Activated CD8-positive, alpha-beta memory T cell treated with anti-CD3 and anti-CD28 coated beads for 36 hours (primary cell): ENCODE data around the gene ZNF76. TPM values are rescaled to one million over a fixed set of nuclear protein-coding genes. Genes with fewer than 3 reads are reported as not detected.

Source experiments
- CTCF ChIA-PET: fragments of 350-600 bp; sonication (Branson Sonifier 250); formaldehyde crosslinking; loops from one replicate; lab custom pipeline; 2021; ENCODE audit warnings: antibody characterized with exemption; lab: Charles Lee
- POLR2A ChIA-PET: fragments of 350-600 bp; sonication (Branson Sonifier 250); formaldehyde crosslinking; loops from one replicate; lab custom pipeline; 2021; ENCODE audit warnings: antibody characterized with exemption; lab: Charles Lee
- total RNA-seq, 2 experiments: library from RNA; stranded (reverse); gene quantifications; one replicate each; pipeline ENCODE4 v1.2.3, GENCODE V29; 2021

The ZNF76 gene
- total RNA-seq, 2 experiments from 2014 or later: 33.0 to 33.7 TPM

DNA sequence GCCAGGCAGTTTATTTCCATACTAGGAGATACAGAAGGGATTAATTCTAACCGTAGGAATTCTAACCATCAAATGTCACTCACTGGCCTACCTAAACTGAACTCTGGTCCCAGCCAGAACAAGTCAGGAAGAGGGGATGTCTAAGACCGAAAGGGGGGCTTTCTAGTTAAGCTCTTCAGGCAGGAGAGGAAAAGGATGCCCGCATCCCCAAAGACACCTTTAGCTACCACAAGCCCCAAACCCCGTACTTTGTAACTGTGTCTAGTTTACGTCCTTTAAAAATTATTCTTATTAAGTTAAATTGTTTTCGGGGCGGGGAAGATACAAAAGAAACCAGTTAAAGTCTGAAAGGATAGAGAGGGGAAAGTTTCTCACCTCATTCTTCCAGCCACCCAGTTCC is 1.2 kb upstream of the ZNF76 start:
- CTCF ChIA-PET: interaction anchor here (1.1 to 1.7 kb wide), 5 partner anchors 9 to 213 kb away, joined by 3 to 8 read pairs (median 4); no protein-coding TSS in a partner anchor
- POLR2A ChIA-PET: interaction anchor here (0.6 to 1.9 kb wide), 5 partner anchors 40 to 932 kb away, joined by 3 to 5 read pairs (median 5); partner anchors contain the start of genes ANKS1A, RPL10A and TAF11

DNA sequence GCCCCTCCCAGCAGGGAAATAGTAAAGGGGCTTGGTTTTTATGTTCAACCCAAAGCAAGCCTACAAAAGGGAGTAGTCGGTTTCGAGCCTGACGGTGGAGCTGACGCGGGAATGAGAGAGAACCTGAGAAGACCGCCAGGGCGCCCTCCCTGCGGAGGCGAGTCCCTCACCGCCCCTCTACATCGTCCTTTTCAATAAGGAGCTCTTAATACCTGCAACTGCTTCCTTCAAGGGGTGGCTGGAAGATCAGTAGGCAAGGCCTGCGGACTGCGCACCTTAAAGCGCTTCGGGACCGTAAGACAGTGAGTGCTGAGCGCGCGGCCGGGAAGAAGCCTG is 709 bp upstream of the ZNF76 start:
- ChIA-PET CTCF (interaction anchor here (1.0 to 1.7 kb wide), 7 partner anchors 10 to 212 kb away, joined by 3 to 8 read pairs (median 4); no protein-coding TSS in a partner anchor), POLR2A (interaction anchor here (0.7 to 1.9 kb wide), 5 partner anchors 40 to 370 kb away, joined by 3 to 5 read pairs (median 5); partner anchors contain the start of genes ANKS1A, FANCE, RPL10A and TAF11)

DNA sequence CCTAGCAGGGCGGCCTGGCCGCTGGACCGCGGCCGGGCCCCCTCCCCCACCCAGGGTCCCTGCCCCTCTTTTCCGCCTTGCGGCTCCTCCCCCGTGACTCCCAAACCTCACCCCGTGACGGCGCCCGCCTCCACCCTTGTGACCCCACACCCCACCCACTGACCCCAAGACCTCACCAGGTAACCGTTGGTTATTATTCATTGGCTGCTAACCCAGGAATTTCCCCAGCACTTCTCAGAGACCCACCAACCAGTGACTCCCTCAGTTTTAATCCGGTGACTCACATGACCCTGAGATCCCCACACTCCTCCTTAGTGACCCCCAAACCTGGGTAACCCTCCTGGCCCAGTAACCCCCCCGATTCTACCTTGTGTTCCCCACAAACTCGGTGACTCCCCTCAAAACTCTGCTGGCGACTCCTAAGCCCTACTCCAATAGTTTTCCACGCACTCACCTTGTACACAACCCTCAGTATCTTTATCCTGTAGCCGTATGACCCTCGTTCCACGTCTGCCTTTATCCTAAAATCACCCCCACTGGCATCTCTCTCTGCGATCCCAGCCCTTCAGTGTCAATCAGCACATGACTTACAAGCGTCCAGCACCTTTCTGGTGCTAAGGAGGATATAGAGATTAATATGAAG is 534 bp downstream of the ZNF76 start:
- CTCF ChIA-PET: interaction anchor here (1.0 to 1.7 kb wide), 3 partner anchors 45 to 114 kb away, joined by 3 to 5 read pairs (median 3); no protein-coding TSS in a partner anchor

GRCh38 chr6:35260591-35261570 is 1.3 kb downstream of the ZNF76 start:
- POLR2A ChIA-PET: no interaction called here
- CTCF ChIA-PET: interaction anchor here (1.2 kb wide), 1 partner anchor 44 kb away, joined by 3 read pairs; no protein-coding TSS in a partner anchor

More for the DNA sequence above, 534 bp downstream of the ZNF76 start:
- POLR2A ChIA-PET: interaction anchor here (1.0 to 1.9 kb wide), 3 partner anchors 52 to 208 kb away, joined by 3 to 5 read pairs (median 5); partner anchors contain the start of genes FANCE and RPL10A

- ChIA-PET POLR2A (no interaction called here), CTCF (no interaction called here)
Measured at GRCh38 chr6:35262596-35262995, 3.1 kb downstream of the ZNF76 start.

DNA sequence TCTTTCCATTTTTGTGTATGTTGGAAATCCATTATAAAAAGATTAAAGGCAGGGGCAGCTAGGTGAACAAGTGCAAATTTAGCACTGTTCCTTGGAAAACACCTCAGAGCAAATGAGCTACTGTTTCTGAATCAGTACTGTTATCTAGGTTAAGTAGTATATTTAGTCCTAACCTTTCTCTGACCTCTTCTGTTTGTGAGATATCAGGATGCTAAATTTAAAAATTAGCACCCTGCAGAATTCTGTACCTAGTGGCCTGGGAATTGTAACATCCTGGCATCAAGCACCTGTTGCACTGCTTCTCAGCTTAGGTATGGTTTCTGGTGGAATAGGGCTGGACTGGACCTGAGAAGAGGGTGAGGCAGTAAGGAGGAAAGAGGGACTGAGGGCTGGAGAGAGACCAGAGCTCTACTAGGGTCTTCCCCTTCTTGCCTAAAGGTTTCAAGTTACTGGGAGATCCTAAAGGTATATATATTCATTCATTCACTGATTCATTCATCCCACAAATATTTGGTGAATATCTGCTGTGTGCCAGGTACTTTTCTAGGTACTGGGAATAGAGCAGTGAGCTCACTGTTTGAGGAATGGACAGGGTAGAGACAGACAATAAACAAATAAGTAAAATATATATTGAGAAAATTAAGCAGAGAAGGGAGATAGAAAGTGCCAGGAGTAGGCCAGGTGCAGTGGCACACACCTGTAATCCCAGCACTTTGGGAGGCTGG is 5.2 kb downstream of the ZNF76 start:
- CTCF ChIA-PET: interaction anchor here (0.6 to 1.8 kb wide), 3 partner anchors 29 to 586 kb away, joined by 3 to 4 read pairs (median 3); partner anchors contain the start of gene PPARD
- POLR2A ChIA-PET: no interaction called here

DNA sequence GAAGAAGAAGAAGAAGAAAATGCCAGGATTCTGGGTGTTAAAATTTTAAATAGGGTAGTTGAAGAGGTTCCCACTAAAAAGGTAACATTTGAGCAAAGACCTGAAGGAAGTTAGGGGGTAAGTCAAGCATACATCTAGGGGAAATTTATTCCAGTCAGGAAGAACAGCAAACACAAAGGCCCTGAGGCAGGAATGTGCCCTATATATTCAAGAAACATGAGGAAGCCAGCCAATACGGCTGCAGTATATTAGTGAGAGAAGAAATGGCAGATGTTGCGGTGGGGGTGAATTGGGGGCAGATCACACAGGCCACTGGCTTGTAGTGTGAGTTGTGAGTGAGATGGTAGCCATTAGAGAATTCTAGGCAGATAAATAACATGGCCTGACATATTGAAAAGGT is 6.0 kb downstream of the ZNF76 start:
- ChIA-PET POLR2A (no interaction called here), CTCF (interaction anchor here (0.6 to 0.7 kb wide), 2 partner anchors 21 to 587 kb away, joined by 3 read pairs; no protein-coding TSS in a partner anchor)

GRCh38 chr6:35267446-35267845 is 7.9 kb downstream of the ZNF76 start:
- ChIA-PET POLR2A (no interaction called here), CTCF (interaction anchor here (0.6 kb wide), 1 partner anchor 81 kb away, joined by 3 read pairs; no protein-coding TSS in a partner anchor)

GRCh38 chr6:35267897-35268296 is 8.4 kb downstream of the ZNF76 start:
- POLR2A ChIA-PET: no interaction called here

GRCh38 chr6:35272005-35272404 is 12.5 kb downstream of the ZNF76 start:
- POLR2A ChIA-PET: no interaction called here

More at GRCh38 chr6:35267897-35268296, 8.4 kb downstream of the ZNF76 start:
- CTCF ChIA-PET: interaction anchor here (0.6 kb wide), 1 partner anchor 81 kb away, joined by 3 read pairs; no protein-coding TSS in a partner anchor

GRCh38 chr6:35273822-35274559 is 14.5 kb downstream of the ZNF76 start:
- CTCF ChIA-PET: interaction anchor here (0.6 kb wide), 1 partner anchor 245 kb away, joined by 3 read pairs; no protein-coding TSS in a partner anchor
- POLR2A ChIA-PET: no interaction called here

More at GRCh38 chr6:35272005-35272404, 12.5 kb downstream of the ZNF76 start:
- CTCF ChIA-PET: no interaction called here

DNA sequence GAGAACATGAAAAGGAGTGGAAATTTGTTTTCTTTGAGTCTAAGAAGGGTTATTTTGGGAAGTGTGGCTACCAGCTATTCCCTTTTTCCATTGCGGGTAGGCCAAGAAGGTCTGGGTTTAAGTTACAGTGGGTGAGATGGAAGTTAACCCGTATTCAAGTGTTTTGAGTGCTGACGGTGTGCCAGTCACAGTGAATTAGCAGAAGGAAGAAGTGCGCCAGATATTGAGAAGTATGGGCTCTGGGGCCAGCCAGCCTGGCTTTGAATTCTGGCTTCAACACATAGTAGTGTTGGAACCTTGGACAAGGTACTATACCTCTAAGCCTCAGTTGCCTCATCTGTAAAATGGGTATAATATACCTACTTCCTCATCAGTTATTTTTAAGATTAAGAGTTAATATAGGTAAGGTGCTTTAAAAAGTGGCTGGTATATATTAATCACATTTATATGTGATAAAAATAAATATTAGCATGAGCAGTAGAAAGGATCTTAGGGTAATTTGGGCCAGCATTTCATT is 16.3 kb downstream of the ZNF76 start:
- POLR2A ChIA-PET: interaction anchor here (0.6 kb wide), 1 partner anchor 263 kb away, joined by 10 read pairs; no protein-coding TSS in a partner anchor
- CTCF ChIA-PET: no interaction called here

DNA sequence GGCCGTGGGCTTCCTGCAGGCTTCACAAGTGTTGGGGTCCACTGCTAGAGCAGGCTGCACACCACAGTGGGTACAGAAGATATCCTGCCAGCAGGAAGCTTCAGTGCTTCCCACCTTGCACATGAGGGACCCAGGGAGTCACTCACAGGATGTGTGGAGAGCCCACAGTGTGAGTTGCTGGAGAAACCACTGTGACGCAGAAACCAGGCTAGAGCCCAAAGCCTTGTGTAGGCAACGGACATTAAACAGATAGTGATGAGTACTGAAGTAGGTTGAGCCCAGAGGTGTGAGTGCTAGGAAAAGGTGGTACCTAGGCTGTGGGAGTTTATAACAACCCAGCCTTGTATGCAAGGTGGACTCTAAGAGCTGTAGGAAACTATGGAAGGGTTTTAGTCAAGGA is 19.2 kb downstream of the ZNF76 start:
- POLR2A ChIA-PET: no interaction called here
- CTCF ChIA-PET: interaction anchor here (0.7 kb wide), 1 partner anchor 196 kb away, joined by 5 read pairs; no protein-coding TSS in a partner anchor

GRCh38 chr6:35280903-35281302 is 21.4 kb downstream of the ZNF76 start:
- ChIA-PET CTCF (interaction anchor here (1.6 kb wide), 1 partner anchor 17 kb away, joined by 4 read pairs; the partner anchor contains the start of gene DEF6), POLR2A (no interaction called here)

DNA sequence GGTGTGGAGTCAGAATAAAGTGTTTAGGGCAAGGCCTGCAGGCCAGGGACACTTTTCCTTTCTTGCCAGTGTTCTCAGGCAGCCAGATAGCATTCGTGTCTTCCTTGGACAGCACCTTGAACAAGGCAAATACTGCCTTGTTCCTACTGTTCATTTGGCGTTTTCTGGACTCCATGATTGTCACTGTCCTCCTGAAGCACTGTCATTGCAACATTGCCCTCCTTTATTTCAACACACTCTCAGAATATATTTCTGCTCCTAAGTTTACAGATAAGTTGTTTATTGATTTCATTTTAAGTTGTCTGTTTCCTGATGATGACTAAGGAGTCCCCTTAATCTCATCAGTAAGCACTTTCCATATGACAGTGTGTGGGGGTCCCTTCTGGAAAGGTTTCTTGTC is 22.9 kb downstream of the ZNF76 start:
- ChIA-PET POLR2A (no interaction called here), CTCF (interaction anchor here (0.9 to 1.5 kb wide), 3 partner anchors 14 to 60 kb away, joined by 3 to 4 read pairs (median 3); partner anchors contain the start of gene PPARD)

DNA sequence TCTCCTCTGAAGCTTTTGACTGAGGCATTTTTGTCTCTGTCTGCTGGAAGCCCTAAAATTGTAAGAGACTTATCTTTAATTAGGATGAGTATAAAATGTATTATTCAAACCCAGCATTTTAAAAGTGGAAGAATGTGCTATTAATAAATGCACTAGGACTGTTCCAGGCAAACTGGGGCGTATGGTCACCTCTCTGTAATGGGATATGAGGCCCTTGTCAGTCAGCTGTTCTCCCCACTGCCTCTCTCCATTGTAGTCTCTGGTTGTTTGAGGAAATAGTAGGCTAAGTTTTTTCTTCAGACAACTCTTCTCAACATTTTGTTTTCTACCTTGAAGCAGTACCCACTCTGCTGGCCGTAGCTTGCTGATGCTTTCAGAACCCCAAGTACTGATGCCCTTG is 23.8 kb downstream of the ZNF76 start:
- POLR2A ChIA-PET: no interaction called here

More for the DNA sequence above, 23.8 kb downstream of the ZNF76 start:
- CTCF ChIA-PET: interaction anchor here (0.9 to 1.5 kb wide), 2 partner anchors 13 to 27 kb away, joined by 3 to 4 read pairs; no protein-coding TSS in a partner anchor
